Measurements from ENCODE around the gene CLDN2. TPM values are rescaled to one million over a fixed set of nuclear protein-coding genes. Genes with fewer than 3 reads are reported as not detected.

Gene CLDN2
- polyA plus RNA-seq, 1 of the 3 experiments (the other 2 are of a cell fraction): 0.36 TPM

- ChIA-PET CTCF (no interaction called here), POLR2A (no interaction called here)
- Histone ChIP-seq H3K79me2 (ENCODE audit: insufficient read depth) (no peaks in the 10 kb centered on the region), H3K4me2 (no peak overlapping the region), H2AFZ (ENCODE audit: low read depth) (no peak overlapping the region), H3K9me2 (no peaks in the 10 kb centered on the region), H3K4me1 (ENCODE audit: control insufficient read depth in 1 of 2, insufficient read depth in 2 of 2, low read depth in 1 of 2, low read length in 1 of 2) (peaks cover 0 to 9% of the 10 kb centered on the region in 2 experiments; a peak in 2 of 4 replicates), H3F3A (replicated peaks; ENCODE audit: insufficient read depth) (no peaks in the 10 kb centered on the region), H3K9me3 (no peaks in the 10 kb centered on the region), H4K20me1 (ENCODE audit: insufficient read depth) (no peaks in the 10 kb centered on the region), H3K36me3 (replicated peaks in 1 of 2; ENCODE audit: control insufficient read depth in 1 of 2, insufficient read depth in 2 of 2, low read length in 1 of 2) (no peaks in the 10 kb centered on the region), H3K4me3 (ENCODE audit: low read depth in 2 of 2, low read length in 1 of 2) (no peak overlapping the region), H3K9ac (no peak overlapping the region), H3K27me3 (ENCODE audit: insufficient read depth) (peaks cover 8% of the 10 kb centered on the region; the same call in 1 of the 2 replicates), H3K27ac (ENCODE audit: low read depth in 2 of 2, low read length in 1 of 2) (no peak overlapping the region)
- TF ChIP-seq TEAD4 (IDR thresholded peaks at IDR 0.05; ENCODE audit: borderline replicate concordance, insufficient read depth) (no peak), JUND (IDR thresholded peaks at IDR 0.05) (no peak), MXI1 (IDR thresholded peaks at IDR 0.05; ENCODE audit: low read depth, low read length) (no peak)
- WGBS (ENCODE audit: low lambda C conversion rate): 14% methylated on average over 1 of the region's 1 CpG
- DNase-seq: no peak
Observed at GRCh38 chrX:106899841-106900240, 20.4 kb upstream of the CLDN2 start.

- no peak overlapping the region for H2AFZ ChIP-seq (ENCODE audit: low read depth)
- DNase-seq: no peak
- no peaks in the 10 kb centered on the region for H3K79me2 ChIP-seq (ENCODE audit: insufficient read depth)
- no peak overlapping the region for H3K4me3 ChIP-seq (ENCODE audit: low read depth in 2 of 2, low read length in 1 of 2)
- H3K4me2 ChIP-seq: no peak overlapping the region
- no peak overlapping the region for H3K9ac ChIP-seq
- TF ChIP-seq RCOR1 (IDR thresholded peaks at IDR 0.05; ENCODE audit: low read length) (no peak), SMC3 (IDR thresholded peaks at IDR 0.05; ENCODE audit: low read depth, low read length) (no peak), TAF1 (IDR thresholded peaks at IDR 0.05; ENCODE audit: borderline replicate concordance, low read depth, low read length) (no peak)
- TF ChIP-seq, protein P1, sequence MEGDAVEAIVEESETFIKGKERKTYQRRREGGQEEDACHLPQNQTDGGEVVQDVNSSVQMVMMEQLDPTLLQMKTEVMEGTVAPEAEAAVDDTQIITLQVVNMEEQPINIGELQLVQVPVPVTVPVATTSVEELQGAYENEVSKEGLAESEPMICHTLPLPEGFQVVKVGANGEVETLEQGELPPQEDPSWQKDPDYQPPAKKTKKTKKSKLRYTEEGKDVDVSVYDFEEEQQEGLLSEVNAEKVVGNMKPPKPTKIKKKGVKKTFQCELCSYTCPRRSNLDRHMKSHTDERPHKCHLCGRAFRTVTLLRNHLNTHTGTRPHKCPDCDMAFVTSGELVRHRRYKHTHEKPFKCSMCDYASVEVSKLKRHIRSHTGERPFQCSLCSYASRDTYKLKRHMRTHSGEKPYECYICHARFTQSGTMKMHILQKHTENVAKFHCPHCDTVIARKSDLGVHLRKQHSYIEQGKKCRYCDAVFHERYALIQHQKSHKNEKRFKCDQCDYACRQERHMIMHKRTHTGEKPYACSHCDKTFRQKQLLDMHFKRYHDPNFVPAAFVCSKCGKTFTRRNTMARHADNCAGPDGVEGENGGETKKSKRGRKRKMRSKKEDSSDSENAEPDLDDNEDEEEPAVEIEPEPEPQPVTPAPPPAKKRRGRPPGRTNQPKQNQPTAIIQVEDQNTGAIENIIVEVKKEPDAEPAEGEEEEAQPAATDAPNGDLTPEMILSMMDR (IDR thresholded peaks at IDR 0.05): no peak
- TF ChIP-seq, protein P2, sequence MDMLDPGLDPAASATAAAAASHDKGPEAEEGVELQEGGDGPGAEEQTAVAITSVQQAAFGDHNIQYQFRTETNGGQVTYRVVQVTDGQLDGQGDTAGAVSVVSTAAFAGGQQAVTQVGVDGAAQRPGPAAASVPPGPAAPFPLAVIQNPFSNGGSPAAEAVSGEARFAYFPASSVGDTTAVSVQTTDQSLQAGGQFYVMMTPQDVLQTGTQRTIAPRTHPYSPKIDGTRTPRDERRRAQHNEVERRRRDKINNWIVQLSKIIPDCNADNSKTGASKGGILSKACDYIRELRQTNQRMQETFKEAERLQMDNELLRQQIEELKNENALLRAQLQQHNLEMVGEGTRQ (IDR thresholded peaks at IDR 0.05; ENCODE audit: borderline replicate concordance, low read depth, low read length): no peak
- H3K4me1 ChIP-seq (ENCODE audit: control insufficient read depth in 1 of 2, insufficient read depth in 2 of 2, low read depth in 1 of 2, low read length in 1 of 2): no peaks in the 10 kb centered on the region; a peak in 1 of 4 replicates
- H3K36me3 ChIP-seq (replicated peaks in 1 of 2; ENCODE audit: control insufficient read depth in 1 of 2, insufficient read depth in 2 of 2, low read length in 1 of 2): no peaks in the 10 kb centered on the region
- ChIA-PET CTCF (interaction anchor here (1.0 to 2.2 kb wide), 2 partner anchors 11 to 27 kb away, joined by 3 to 6 read pairs; no protein-coding TSS in a partner anchor), POLR2A (no interaction called here)
- H4K20me1 ChIP-seq (ENCODE audit: insufficient read depth): no peaks in the 10 kb centered on the region
- H3K27ac ChIP-seq (ENCODE audit: low read depth in 2 of 2, low read length in 1 of 2): no peak overlapping the region
- H3K9me3 ChIP-seq: no peaks in the 10 kb centered on the region
- peaks cover 8% of the 10 kb centered on the region; the same call in 1 of the 2 replicates for H3K27me3 ChIP-seq (ENCODE audit: insufficient read depth)
- WGBS (ENCODE audit: low lambda C conversion rate): 48% methylated on average over 3 of the region's 3 CpGs
- H3K9me2 ChIP-seq: no peaks in the 10 kb centered on the region
- no peaks in the 10 kb centered on the region for H3F3A ChIP-seq (replicated peaks; ENCODE audit: insufficient read depth)
Observed at GRCh38 chrX:106901341-106901740, 18.9 kb upstream of the CLDN2 start.

- Histone ChIP-seq H3K4me3 (ENCODE audit: low read depth in 2 of 2, low read length in 1 of 2) (no peak overlapping the region), H2AFZ (ENCODE audit: low read depth) (no peak overlapping the region), H4K20me1 (ENCODE audit: insufficient read depth) (no peaks in the 10 kb centered on the region), H3K27me3 (ENCODE audit: insufficient read depth) (peaks cover 8% of the 10 kb centered on the region; the same call in 1 of the 2 replicates), H3F3A (replicated peaks; ENCODE audit: insufficient read depth) (no peaks in the 10 kb centered on the region), H3K36me3 (replicated peaks in 1 of 2; ENCODE audit: control insufficient read depth in 1 of 2, insufficient read depth in 2 of 2, low read length in 1 of 2) (no peaks in the 10 kb centered on the region), H3K4me1 (ENCODE audit: control insufficient read depth in 1 of 2, insufficient read depth in 2 of 2, low read depth in 1 of 2, low read length in 1 of 2) (no peaks in the 10 kb centered on the region; a peak in 1 of 4 replicates), H3K4me2 (no peak overlapping the region), H3K79me2 (ENCODE audit: insufficient read depth) (no peaks in the 10 kb centered on the region), H3K9me2 (no peaks in the 10 kb centered on the region), H3K27ac (ENCODE audit: low read depth in 2 of 2, low read length in 1 of 2) (no peak overlapping the region), H3K9me3 (no peaks in the 10 kb centered on the region), H3K9ac (no peak overlapping the region)
- no peak for DNase-seq
- ChIA-PET POLR2A (no interaction called here), CTCF (interaction anchor here (1.0 to 5.2 kb wide), 3 partner anchors 8 to 27 kb away, joined by 3 to 35 read pairs (median 6); no protein-coding TSS in a partner anchor)
- WGBS (ENCODE audit: low lambda C conversion rate): 51% methylated on average over 4 of the region's 4 CpGs
- TF ChIP-seq YY1 (IDR thresholded peaks at IDR 0.05; ENCODE audit: low read depth): no peak
- TF ChIP-seq, protein P3, sequence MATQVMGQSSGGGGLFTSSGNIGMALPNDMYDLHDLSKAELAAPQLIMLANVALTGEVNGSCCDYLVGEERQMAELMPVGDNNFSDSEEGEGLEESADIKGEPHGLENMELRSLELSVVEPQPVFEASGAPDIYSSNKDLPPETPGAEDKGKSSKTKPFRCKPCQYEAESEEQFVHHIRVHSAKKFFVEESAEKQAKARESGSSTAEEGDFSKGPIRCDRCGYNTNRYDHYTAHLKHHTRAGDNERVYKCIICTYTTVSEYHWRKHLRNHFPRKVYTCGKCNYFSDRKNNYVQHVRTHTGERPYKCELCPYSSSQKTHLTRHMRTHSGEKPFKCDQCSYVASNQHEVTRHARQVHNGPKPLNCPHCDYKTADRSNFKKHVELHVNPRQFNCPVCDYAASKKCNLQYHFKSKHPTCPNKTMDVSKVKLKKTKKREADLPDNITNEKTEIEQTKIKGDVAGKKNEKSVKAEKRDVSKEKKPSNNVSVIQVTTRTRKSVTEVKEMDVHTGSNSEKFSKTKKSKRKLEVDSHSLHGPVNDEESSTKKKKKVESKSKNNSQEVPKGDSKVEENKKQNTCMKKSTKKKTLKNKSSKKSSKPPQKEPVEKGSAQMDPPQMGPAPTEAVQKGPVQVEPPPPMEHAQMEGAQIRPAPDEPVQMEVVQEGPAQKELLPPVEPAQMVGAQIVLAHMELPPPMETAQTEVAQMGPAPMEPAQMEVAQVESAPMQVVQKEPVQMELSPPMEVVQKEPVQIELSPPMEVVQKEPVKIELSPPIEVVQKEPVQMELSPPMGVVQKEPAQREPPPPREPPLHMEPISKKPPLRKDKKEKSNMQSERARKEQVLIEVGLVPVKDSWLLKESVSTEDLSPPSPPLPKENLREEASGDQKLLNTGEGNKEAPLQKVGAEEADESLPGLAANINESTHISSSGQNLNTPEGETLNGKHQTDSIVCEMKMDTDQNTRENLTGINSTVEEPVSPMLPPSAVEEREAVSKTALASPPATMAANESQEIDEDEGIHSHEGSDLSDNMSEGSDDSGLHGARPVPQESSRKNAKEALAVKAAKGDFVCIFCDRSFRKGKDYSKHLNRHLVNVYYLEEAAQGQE (IDR thresholded peaks at IDR 0.05; ENCODE audit: low read depth, low read length): no peak
- TF ChIP-seq TEAD4 (IDR thresholded peaks at IDR 0.05; ENCODE audit: borderline replicate concordance, insufficient read depth): no peak
- no peak for TF ChIP-seq FOXM1 (IDR thresholded peaks at IDR 0.05; ENCODE audit: low read depth)
- no peak for TF ChIP-seq NFIC (IDR thresholded peaks at IDR 0.05; ENCODE audit: borderline replicate concordance)
- TF ChIP-seq JUND (IDR thresholded peaks at IDR 0.05): no peak
- no peak for TF ChIP-seq RXRA (IDR thresholded peaks at IDR 0.05; ENCODE audit: borderline replicate concordance, low read depth)
- no peak for TF ChIP-seq FOXJ3 (CRISPR knock-in tag; IDR thresholded peaks at IDR 0.05)
Observed at GRCh38 chrX:106901781-106902219, 18.4 kb upstream of the CLDN2 start.

All from SK-N-SH (cell line).